ENCODE measurements around the gene UNC79.

DNA sequence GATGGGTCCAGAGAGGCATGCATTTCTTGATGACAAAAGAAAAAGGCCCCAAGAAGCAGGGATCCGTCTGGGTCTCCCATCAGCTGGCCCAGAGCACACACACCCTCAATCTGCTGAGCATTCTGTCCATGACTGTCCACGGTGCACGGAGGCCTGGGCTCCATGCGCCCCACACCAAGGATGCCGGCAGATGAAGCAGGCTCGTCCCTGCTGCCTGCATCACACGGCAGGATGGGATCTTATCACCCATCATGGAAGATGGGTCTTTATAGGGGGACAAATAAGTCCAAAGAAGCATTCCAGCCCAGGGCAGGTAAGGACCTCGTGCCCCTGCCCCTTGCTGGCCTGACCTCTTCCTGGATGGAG lies 297.9 kb downstream of the UNC79 start:
- TF ChIP-seq SIN3A (IDR thresholded peaks at IDR 0.05; ENCODE audit: borderline replicate concordance, insufficient read depth, low read length) = no peak
- TF ChIP-seq, protein P1, sequence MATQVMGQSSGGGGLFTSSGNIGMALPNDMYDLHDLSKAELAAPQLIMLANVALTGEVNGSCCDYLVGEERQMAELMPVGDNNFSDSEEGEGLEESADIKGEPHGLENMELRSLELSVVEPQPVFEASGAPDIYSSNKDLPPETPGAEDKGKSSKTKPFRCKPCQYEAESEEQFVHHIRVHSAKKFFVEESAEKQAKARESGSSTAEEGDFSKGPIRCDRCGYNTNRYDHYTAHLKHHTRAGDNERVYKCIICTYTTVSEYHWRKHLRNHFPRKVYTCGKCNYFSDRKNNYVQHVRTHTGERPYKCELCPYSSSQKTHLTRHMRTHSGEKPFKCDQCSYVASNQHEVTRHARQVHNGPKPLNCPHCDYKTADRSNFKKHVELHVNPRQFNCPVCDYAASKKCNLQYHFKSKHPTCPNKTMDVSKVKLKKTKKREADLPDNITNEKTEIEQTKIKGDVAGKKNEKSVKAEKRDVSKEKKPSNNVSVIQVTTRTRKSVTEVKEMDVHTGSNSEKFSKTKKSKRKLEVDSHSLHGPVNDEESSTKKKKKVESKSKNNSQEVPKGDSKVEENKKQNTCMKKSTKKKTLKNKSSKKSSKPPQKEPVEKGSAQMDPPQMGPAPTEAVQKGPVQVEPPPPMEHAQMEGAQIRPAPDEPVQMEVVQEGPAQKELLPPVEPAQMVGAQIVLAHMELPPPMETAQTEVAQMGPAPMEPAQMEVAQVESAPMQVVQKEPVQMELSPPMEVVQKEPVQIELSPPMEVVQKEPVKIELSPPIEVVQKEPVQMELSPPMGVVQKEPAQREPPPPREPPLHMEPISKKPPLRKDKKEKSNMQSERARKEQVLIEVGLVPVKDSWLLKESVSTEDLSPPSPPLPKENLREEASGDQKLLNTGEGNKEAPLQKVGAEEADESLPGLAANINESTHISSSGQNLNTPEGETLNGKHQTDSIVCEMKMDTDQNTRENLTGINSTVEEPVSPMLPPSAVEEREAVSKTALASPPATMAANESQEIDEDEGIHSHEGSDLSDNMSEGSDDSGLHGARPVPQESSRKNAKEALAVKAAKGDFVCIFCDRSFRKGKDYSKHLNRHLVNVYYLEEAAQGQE (IDR thresholded peaks at IDR 0.05; ENCODE audit: insufficient read depth in 1 of 2, low read depth in 2 of 2, low read length in 2 of 2) = no peak
- TF ChIP-seq TAF1 (IDR thresholded peaks at IDR 0.05; ENCODE audit: borderline replicate concordance, insufficient read depth, low read length) = no peak

All from PFSK-1 (cell line).